A172 (cell line): ENCODE results near the gene LAYN. TPM values are rescaled to one million over a fixed set of nuclear protein-coding genes. Genes with fewer than 3 reads are reported as not detected.

Source experiments
- DNase-seq: peaks from one replicate; pipeline ENCODE4 v3.0.0-alpha.2; 2015; ENCODE audit warnings: low spot score
- total RNA-seq: library from RNA; depleted of rRNA; stranded (reverse); fragments of >200 nt; shearing (Covaris generic); gene quantifications from 2 replicates; pipeline ENCODE4 v1.2.3, GENCODE V29; 2014

The LAYN gene
- total RNA-seq, 1 experiment from 2014 or later: 160 TPM

GRCh38 chr11:111561791-111562325, 21.3 kb downstream of the LAYN start:
- DNase-seq: peak; percentile 61

- no peak for DNase-seq
Observed at GRCh38 chr11:111562692-111563389, 22.3 kb downstream of the LAYN start.

- peak; percentile 51 for DNase-seq
Observed at GRCh38 chr11:111565114-111565720, 24.7 kb downstream of the LAYN start.

- no peak for DNase-seq
Observed at GRCh38 chr11:111566324-111566723, 25.8 kb downstream of the LAYN start.

GRCh38 chr11:111569476-111569875, 29.0 kb downstream of the LAYN start:
- DNase-seq: no peak

GRCh38 chr11:111570796-111571195, 30.3 kb downstream of the LAYN start:
- DNase-seq: no peak

- no peak for DNase-seq
Observed at GRCh38 chr11:111571829-111572501, 31.4 kb downstream of the LAYN start.

- DNase-seq: no peak
Observed at GRCh38 chr11:111572581-111572980, 32.1 kb downstream of the LAYN start.

- no peak for DNase-seq
Observed at GRCh38 chr11:111573821-111574249, 33.3 kb downstream of the LAYN start.

- no peak for DNase-seq
Observed at GRCh38 chr11:111574373-111575225, 34.1 kb downstream of the LAYN start.

- DNase-seq: no peak
Observed at GRCh38 chr11:111575740-111576139, 35.2 kb downstream of the LAYN start.

GRCh38 chr11:111577821-111578220, 37.3 kb downstream of the LAYN start:
- DNase-seq: no peak

- DNase-seq: no peak
Observed at GRCh38 chr11:111581341-111581740, 40.8 kb downstream of the LAYN start.

- no peak for DNase-seq
Observed at GRCh38 chr11:111582163-111582562, 41.6 kb downstream of the LAYN start.

GRCh38 chr11:111582881-111583280, 42.4 kb downstream of the LAYN start:
- no peak for DNase-seq

GRCh38 chr11:111585371-111585770, 44.9 kb downstream of the LAYN start:
- DNase-seq: no peak

- DNase-seq: peak; percentile 35
Observed at GRCh38 chr11:111586388-111586831, 45.9 kb downstream of the LAYN start.

GRCh38 chr11:111589114-111589513, 48.6 kb downstream of the LAYN start:
- DNase-seq: no peak

GRCh38 chr11:111589886-111590499, 49.5 kb downstream of the LAYN start:
- DNase-seq: no peak

GRCh38 chr11:111591187-111591960, 50.9 kb downstream of the LAYN start:
- no peak for DNase-seq
